ENCODE measurements around the gene HECTD1. TPM values are rescaled to one million over a fixed set of nuclear protein-coding genes. Genes with fewer than 3 reads are reported as not detected.
"Not testable (repeated sequence)": the region's sequence is repeated elsewhere in the genome, so short reads cannot be mapped to it uniquely, and the experiment has no call there.

HECTD1 gene
- total RNA-seq, 4 donors from 2014 or later, result 188 to 251 (median 201) TPM

DNA sequence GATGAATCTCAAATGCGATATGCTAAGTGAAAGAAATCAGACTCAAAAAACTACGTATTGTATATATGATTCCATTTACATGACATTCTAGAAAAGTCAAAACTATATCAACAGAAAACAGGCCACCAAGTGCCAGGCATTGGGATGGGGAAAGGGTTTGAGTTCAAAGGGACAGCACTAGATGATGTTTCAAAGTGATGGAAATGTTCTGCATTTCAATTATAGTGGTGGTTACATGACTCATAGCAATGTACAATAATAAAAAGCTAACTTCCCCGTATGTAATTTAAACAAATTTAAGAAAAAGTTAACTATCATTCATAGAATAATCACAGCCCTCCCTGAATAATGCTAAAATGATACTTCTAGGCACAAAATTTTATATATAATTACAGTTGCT lies 13.5 kb downstream of the HECTD1 start:
- TF ChIP-seq, protein P1, sequence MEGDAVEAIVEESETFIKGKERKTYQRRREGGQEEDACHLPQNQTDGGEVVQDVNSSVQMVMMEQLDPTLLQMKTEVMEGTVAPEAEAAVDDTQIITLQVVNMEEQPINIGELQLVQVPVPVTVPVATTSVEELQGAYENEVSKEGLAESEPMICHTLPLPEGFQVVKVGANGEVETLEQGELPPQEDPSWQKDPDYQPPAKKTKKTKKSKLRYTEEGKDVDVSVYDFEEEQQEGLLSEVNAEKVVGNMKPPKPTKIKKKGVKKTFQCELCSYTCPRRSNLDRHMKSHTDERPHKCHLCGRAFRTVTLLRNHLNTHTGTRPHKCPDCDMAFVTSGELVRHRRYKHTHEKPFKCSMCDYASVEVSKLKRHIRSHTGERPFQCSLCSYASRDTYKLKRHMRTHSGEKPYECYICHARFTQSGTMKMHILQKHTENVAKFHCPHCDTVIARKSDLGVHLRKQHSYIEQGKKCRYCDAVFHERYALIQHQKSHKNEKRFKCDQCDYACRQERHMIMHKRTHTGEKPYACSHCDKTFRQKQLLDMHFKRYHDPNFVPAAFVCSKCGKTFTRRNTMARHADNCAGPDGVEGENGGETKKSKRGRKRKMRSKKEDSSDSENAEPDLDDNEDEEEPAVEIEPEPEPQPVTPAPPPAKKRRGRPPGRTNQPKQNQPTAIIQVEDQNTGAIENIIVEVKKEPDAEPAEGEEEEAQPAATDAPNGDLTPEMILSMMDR (IDR thresholded peaks at IDR 0.05), result no peak
- TF ChIP-seq POLR2A (IDR thresholded peaks at IDR 0.05), result no peak
- no peak for DNase-seq (ENCODE audit: low spot score in 2 of 2)
- H3K4me3 ChIP-seq (ENCODE audit: low read depth, poor library complexity, severe bottlenecking), result no peak overlapping the region
- intact Hi-C loops (cut with DNase I; ENCODE audit: low total_unique reads), result no loop called here
- WGBS, 2 donors, result 84 to 89% methylated on average over 3 of the region's 3 CpGs

DNA sequence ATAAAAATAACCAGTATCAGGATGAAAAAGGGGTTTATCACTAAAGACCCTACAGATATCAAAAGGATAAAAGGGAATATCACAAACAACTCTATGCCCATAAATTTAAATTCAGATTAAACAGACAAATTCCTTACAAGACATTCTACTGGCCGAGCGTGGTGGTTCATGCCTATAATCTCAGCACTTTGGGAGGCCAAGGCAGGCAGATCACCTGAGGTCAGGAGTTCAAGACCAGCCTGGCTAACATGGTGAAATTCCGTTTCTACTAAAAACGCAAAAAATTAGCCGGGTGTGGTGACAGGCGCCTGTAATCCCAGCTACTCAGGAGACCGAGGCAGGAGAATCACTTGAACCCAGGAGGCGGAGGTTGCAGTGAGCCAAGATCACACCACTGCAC lies 15.0 kb downstream of the HECTD1 start:
- H3K4me3 ChIP-seq (ENCODE audit: low read depth, poor library complexity, severe bottlenecking); DNase-seq (ENCODE audit: low spot score in 2 of 2); intact Hi-C loops (cut with DNase I; ENCODE audit: low total_unique reads): not testable (repeated sequence)
- 94 to 95% methylated on average over 8 of the region's 8 CpGs for WGBS, 2 donors

DNA sequence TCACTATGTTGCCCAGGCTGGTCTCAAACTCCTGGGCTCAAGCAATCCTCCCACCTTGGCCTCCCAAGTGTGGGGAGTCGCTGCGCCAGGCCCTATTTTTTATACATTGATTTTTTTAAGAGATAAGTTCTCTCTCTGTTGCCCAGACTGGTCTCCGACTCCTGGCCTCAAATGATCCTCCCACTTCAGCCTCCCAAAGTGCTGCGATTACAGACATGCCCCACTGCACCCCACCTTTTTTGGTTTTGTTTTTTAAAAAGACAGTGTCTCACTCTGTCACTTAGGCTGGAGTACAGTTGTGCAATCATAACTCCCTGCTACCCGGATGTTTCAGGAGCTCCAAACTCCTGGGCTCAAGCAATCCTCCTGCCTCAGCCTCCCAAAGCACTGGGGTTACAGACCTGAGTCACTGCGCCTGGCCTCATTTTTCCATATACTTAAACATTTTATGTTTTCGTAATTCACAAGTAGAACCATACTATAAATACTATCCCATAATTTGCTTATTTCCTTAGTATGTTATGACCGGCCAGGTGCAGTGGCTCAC lies 16.8 kb downstream of the HECTD1 start:
- no peak for DNase-seq (ENCODE audit: low spot score in 2 of 2)
- H3K4me3 ChIP-seq (ENCODE audit: low read depth, poor library complexity, severe bottlenecking), result no peak overlapping the region
- intact Hi-C loops (cut with DNase I; ENCODE audit: low total_unique reads), result no loop called here
- 99% methylated on average over 8 of the region's 8 CpGs for WGBS, 2 donors
- TF ChIP-seq POLR2A (IDR thresholded peaks at IDR 0.05), result no peak
- TF ChIP-seq, protein P1 (IDR thresholded peaks at IDR 0.05), result no peak

DNA sequence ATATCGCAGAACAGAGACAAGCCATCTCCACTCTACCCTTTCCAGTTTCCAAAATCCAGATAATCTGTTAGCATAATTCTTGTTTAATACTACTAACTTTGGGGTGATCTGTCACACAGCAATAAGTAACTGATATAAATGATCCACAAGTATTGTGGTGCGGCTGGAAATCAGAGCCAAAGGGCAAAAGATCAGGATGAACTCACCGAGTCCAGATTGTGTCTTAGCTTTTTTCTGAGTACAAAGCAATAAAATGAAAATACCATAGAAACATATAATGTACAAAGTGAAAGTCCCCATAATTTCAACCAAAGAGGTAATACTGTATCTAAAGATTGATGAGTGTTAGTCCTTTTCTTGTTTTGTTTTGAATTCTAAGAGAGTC lies 17.4 kb downstream of the HECTD1 start:
- 83 to 95% methylated on average over 3 of the region's 3 CpGs for WGBS, 2 donors
- no peak for DNase-seq (ENCODE audit: low spot score in 2 of 2)
- TF ChIP-seq POLR2A (IDR thresholded peaks at IDR 0.05), result no peak
- TF ChIP-seq, protein P1 (IDR thresholded peaks at IDR 0.05), result no peak
- no peak overlapping the region for H3K4me3 ChIP-seq (ENCODE audit: low read depth, poor library complexity, severe bottlenecking)
- intact Hi-C loops (cut with DNase I; ENCODE audit: low total_unique reads), result no loop called here

DNA sequence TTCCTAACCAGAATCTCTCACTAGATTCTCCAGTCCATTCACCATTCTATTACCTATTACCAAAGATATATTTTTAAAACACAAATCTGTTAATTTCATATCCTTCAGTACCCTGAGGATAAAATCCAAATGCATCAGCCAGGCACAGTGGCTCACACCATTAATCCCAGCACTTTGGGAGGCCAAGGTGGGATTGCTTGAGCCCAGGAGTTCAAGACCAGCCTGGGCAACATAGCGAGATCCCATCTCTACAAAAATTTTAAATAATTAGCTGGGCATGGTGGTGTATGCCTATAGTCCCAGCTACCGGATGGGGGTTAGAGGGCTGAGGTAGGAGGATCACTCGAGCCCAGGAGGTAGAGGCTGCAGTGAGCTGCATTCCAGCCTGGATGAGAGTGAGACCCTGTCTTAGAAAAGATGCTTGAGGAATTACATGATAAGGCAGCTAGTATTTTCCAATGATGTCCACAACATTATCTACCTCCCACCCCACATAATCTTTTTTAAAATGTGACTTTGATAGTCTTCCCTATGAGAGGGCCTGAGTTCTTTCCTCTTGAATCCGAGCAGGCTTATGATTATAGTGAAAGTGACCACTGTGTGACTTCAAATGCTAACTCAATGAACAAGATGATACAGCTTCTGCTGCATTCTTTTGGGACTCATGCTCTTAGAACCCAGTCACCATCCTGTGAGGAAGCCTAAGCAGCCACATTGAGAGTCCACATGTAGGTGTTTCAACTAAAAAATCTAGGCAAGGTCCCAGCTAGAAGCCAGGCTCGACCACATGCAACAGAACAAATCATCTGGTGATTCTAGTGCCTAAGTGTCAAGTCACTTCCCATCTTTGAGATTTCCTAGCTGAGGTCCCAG lies 18.0 kb downstream of the HECTD1 start:
- intact Hi-C loops (cut with DNase I; ENCODE audit: low total_unique reads), result no loop called here
- WGBS, 2 donors, result 84 to 98% methylated on average over 5 of the region's 5 CpGs
- no peak for DNase-seq (ENCODE audit: low spot score in 2 of 2)
- H3K4me3 ChIP-seq (ENCODE audit: low read depth, poor library complexity, severe bottlenecking), result no peak overlapping the region
- TF ChIP-seq, protein P1 (IDR thresholded peaks at IDR 0.05), result no peak
- TF ChIP-seq POLR2A (IDR thresholded peaks at IDR 0.05), result no peak

DNA sequence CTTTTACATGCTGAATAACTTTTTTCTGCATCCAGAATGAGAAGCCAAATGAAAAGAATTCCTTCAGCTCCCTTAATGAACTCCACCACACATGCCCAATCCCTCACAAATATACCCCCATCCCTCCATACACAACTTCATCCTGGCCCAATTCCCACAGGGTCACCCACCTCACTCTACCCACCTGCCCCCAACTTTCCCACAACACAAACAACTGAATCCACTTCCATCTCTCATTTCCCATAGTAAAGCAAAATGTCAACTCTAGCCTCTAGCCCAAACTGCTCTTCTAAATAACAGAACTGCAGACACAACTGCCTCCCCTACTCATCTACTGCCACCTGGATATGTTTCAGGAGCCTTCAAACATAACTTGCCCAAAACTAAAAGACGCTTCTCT lies 18.8 kb downstream of the HECTD1 start:
- intact Hi-C loops (cut with DNase I; ENCODE audit: low total_unique reads), result no loop called here
- TF ChIP-seq POLR2A (IDR thresholded peaks at IDR 0.05), result no peak
- TF ChIP-seq, protein P1 (IDR thresholded peaks at IDR 0.05), result no peak
- no peak for DNase-seq (ENCODE audit: low spot score in 2 of 2)
- WGBS, 2 donors, result 98 to 100% methylated on average over 1 of the region's 1 CpG
- H3K4me3 ChIP-seq (ENCODE audit: low read depth, poor library complexity, severe bottlenecking), result no peak overlapping the region

DNA sequence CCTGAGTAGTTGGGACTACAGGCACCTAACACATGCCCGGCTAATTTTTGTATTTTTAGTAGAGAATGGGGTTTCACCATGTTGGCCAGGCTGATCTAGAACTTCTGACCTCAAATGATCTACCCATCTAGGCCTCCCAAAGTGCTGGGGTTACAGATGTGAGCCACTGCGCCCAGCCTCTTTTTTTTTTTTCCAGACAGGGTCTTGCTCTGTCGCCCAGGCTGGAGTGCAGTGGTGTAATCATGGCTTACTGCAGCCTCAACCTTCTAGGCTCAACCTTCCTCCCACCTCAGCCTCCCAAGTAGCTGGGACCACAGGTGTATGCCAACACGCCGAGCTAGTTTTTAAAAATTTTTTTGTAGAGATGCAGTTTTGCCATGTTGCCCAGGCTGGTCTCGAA lies 25.6 kb downstream of the HECTD1 start:
- DNase-seq (ENCODE audit: low spot score in 2 of 2); intact Hi-C loops (cut with DNase I; ENCODE audit: low total_unique reads); H3K4me3 ChIP-seq (ENCODE audit: low read depth, poor library complexity, severe bottlenecking): not testable (repeated sequence)
- WGBS, 2 donors, result 89 to 98% methylated on average over 6 of the region's 6 CpGs

All from lower leg skin (tissue), 4 donors.